ENCODE measurements around the gene RELA. TPM values are rescaled to one million over a fixed set of nuclear protein-coding genes. Genes with fewer than 3 reads are reported as not detected.

RELA gene
- total and polyA plus RNA-seq, 2 of the 4 experiments (the other 2 are of a cell fraction) = 8.6 to 53.0 TPM

GRCh38 chr11:65649656-65650546, 12.8 kb downstream of the RELA start (continued):
- no peak for TF ChIP-seq RCOR1 (IDR thresholded peaks at IDR 0.05; ENCODE audit: insufficient replicate concordance, low read length)

- Histone ChIP-seq H3K56ac (ENCODE audit: extremely low read depth, insufficient read depth, low read length) (no peak overlapping the region), H3K9me3 (ENCODE audit: control insufficient read depth, insufficient read depth, low read length) (no peaks in the 10 kb centered on the region), H3K9me1 (ENCODE audit: insufficient read depth, low read length) (peaks cover 23% of the 10 kb centered on the region), H2AK5ac (ENCODE audit: low read depth, low read length) (no peak overlapping the region), H3K4me2 (ENCODE audit: low read depth, low read length) (no peak overlapping the region), H3K9ac (ENCODE audit: low read depth, low read length) (no peak overlapping the region), H2AFZ (replicated peaks; ENCODE audit: low read length, poor library complexity) (no peak overlapping the region), H3K79me1 (ENCODE audit: low read depth in 1 of 2, low read length in 2 of 2) (peaks cover 9 to 38% of the 10 kb centered on the region in 2 experiments; a peak in 3 of 4 replicates), H3K23ac (ENCODE audit: low read depth, low read length) (no peak overlapping the region), H3K18ac (ENCODE audit: low read depth, low read length) (no peak overlapping the region), H4K20me1 (ENCODE audit: insufficient read depth, low read length) (peaks cover 4% of the 10 kb centered on the region; the same call in 1 of the 2 replicates), H3K27me3 (ENCODE audit: control insufficient read depth, insufficient read depth, low read length) (no peaks in the 10 kb centered on the region), H3K14ac (replicated peaks; ENCODE audit: low read depth, low read length) (no peak overlapping the region), H3K4me1 (ENCODE audit: control insufficient read depth, insufficient read depth, low read length) (peaks cover 21% of the 10 kb centered on the region), H3K36me3 (ENCODE audit: control insufficient read depth, insufficient read depth, low read length) (peaks cover 19% of the 10 kb centered on the region), H2AK9ac (replicated peaks; ENCODE audit: low read depth, low read length, poor library complexity) (no peak overlapping the region), H2BK20ac (ENCODE audit: low read depth, low read length) (no peak overlapping the region), H3K4ac (ENCODE audit: low read depth, low read length) (no peak overlapping the region), H4K8ac (ENCODE audit: low read depth in 2 of 2, low read length in 2 of 2) (no peak overlapping the region), H3K27ac (ENCODE audit: insufficient read depth, low read length) (no peak overlapping the region), H2BK15ac (ENCODE audit: low read depth, low read length) (no peak overlapping the region), H2BK120ac (ENCODE audit: low read depth, low read length) (no peak overlapping the region), H3K4me3 (ENCODE audit: insufficient read depth, low read depth, low read length) (no peak overlapping the region), H4K5ac (ENCODE audit: low read depth, low read length) (no peak overlapping the region), H4K91ac (ENCODE audit: insufficient read depth, low read depth, low read length) (no peak overlapping the region), H2BK5ac (ENCODE audit: low read depth, low read length, poor library complexity, severe bottlenecking) (no peak overlapping the region)
- WGBS, 2 experiments (ENCODE audit: extremely low coverage in 2 of 2, insufficient read length in 1 of 2) = 67% methylated on average over 2 of the region's 12 CpGs; no CpG with 5 or more reads in 1 of the 2 experiments
- DNase-seq (no peak), ATAC-seq (ENCODE audit: low read depth) (no peak)
- CTCF ChIA-PET = interaction anchor here (0.6 kb wide), 1 partner anchor 34 kb away, joined by 3 read pairs; no protein-coding TSS in a partner anchor
- POLR2A ChIA-PET (ENCODE audit: unreplicated experiment) = no interaction called here
- in situ Hi-C loops (cut with MboI; ENCODE audit: low sequenced_read_pairs) (no loop called here), dilution Hi-C loops (cut with HindIII; ENCODE audit: low sequenced_read_pairs, unreplicated experiment) (no loop called here), intact Hi-C loops (cut with micrococcal nuclease) (no loop called here)
- no peak for TF ChIP-seq SMC3 (IDR thresholded peaks at IDR 0.05; ENCODE audit: low read depth, low read length)
- no peak for TF ChIP-seq CHD1 (IDR thresholded peaks at IDR 0.05; ENCODE audit: low read depth, low read length)
- no peak for TF ChIP-seq POLR2A (IDR thresholded peaks at IDR 0.05; ENCODE audit: low read depth, low read length)
- no peak for TF ChIP-seq CTCF (conservative IDR thresholded peaks at IDR 0.05; ENCODE audit: low read depth, low read length)
- no peak for TF ChIP-seq CEBPB (IDR thresholded peaks at IDR 0.05; ENCODE audit: low read depth, low read length)
- TF ChIP-seq BHLHE40 (IDR thresholded peaks at IDR 0.05; ENCODE audit: low read depth, low read length) = no peak
- no peak for TF ChIP-seq NFE2L2 (IDR thresholded peaks at IDR 0.05; ENCODE audit: low read depth, low read length)
- no peak for TF ChIP-seq ELK1 (IDR thresholded peaks at IDR 0.05; ENCODE audit: borderline replicate concordance, low read depth, low read length)
- no peak for TF ChIP-seq FOS (IDR thresholded peaks at IDR 0.05; ENCODE audit: low read depth, low read length)
- TF ChIP-seq RAD21 (IDR thresholded peaks at IDR 0.05; ENCODE audit: low read length) = no peak
- TF ChIP-seq MAFK (IDR thresholded peaks at IDR 0.05; ENCODE audit: low read depth, low read length) = no peak
- no peak for TF ChIP-seq MAZ (IDR thresholded peaks at IDR 0.05; ENCODE audit: borderline replicate concordance, low read depth, low read length)
- TF ChIP-seq RFX5 (IDR thresholded peaks at IDR 0.05; ENCODE audit: low read depth, low read length) = no peak
- no TSS peak for BruUV-seq (replicated peaks)
Observed at GRCh38 chr11:65648997-65649493, 13.7 kb downstream of the RELA start.
